Breast epithelium (tissue), 3 donors: ENCODE measurements around the gene CATSPERZ.

Source experiments
- POLR2AphosphoS5 ChIP-seq, 3 donors: sonication (generic); formaldehyde crosslinking; IDR thresholded peaks; one replicate each; pipeline ENCODE4 v1.6.1; 2017; ENCODE audit warnings: antibody characterized with exemption in 3 of 3
- TF ChIP-seq, protein P1 (sequence below), 3 donors: fragments of 450-650 bp; IDR thresholded peaks; one replicate each; pipeline ENCODE4 v1.5.1; 2016 to 2017; ENCODE audit warnings: antibody characterized with exemption in 3 of 3, mild to moderate bottlenecking in 3 of 3, moderate library complexity in 3 of 3

GRCh38 chr11:64349025-64349387 is 48.8 kb downstream of the CATSPERZ start:
- TF ChIP-seq, protein P1, sequence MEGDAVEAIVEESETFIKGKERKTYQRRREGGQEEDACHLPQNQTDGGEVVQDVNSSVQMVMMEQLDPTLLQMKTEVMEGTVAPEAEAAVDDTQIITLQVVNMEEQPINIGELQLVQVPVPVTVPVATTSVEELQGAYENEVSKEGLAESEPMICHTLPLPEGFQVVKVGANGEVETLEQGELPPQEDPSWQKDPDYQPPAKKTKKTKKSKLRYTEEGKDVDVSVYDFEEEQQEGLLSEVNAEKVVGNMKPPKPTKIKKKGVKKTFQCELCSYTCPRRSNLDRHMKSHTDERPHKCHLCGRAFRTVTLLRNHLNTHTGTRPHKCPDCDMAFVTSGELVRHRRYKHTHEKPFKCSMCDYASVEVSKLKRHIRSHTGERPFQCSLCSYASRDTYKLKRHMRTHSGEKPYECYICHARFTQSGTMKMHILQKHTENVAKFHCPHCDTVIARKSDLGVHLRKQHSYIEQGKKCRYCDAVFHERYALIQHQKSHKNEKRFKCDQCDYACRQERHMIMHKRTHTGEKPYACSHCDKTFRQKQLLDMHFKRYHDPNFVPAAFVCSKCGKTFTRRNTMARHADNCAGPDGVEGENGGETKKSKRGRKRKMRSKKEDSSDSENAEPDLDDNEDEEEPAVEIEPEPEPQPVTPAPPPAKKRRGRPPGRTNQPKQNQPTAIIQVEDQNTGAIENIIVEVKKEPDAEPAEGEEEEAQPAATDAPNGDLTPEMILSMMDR (IDR thresholded peaks at IDR 0.05), result no peak
- TF ChIP-seq POLR2AphosphoS5 (IDR thresholded peaks at IDR 0.05), result no peak
